HTR-8/SVneo (cell line): ENCODE measurements around the gene PLEKHA6.

Experiments
- DNase-seq: peaks from one replicate; pipeline ENCODE4 v3.0.0; 2011; ENCODE audit warnings: low spot score, mixed read lengths; ENCODE audit not compliant: insufficient read length
- FAIRE-seq: peaks from 2 replicates; lab custom pipeline; 2011; peaks lifted over from hg19 to GRCh38; lab: Jason Lieb, UNC

PLEKHA6 gene

GRCh38 chr1:204357551-204358490, 1.9 kb downstream of the PLEKHA6 start:
- FAIRE-seq (no peak), DNase-seq (no peak)

GRCh38 chr1:204356997-204357396, 2.7 kb downstream of the PLEKHA6 start:
- FAIRE-seq (no peak), DNase-seq (no peak)

GRCh38 chr1:204355913-204356312, 3.8 kb downstream of the PLEKHA6 start:
- DNase-seq: no peak
- no peak for FAIRE-seq

GRCh38 chr1:204354579-204354978, 5.2 kb downstream of the PLEKHA6 start:
- FAIRE-seq (no peak), DNase-seq (no peak)

GRCh38 chr1:204353213-204353910, 6.4 kb downstream of the PLEKHA6 start:
- FAIRE-seq: no peak
- DNase-seq: no peak

GRCh38 chr1:204350857-204351573, 8.7 kb downstream of the PLEKHA6 start:
- DNase-seq: no peak

GRCh38 chr1:204350312-204350711, 9.4 kb downstream of the PLEKHA6 start:
- no peak for FAIRE-seq
- DNase-seq: no peak

More at GRCh38 chr1:204350857-204351573, 8.7 kb downstream of the PLEKHA6 start:
- no peak for FAIRE-seq

- DNase-seq: no peak
- no peak for FAIRE-seq
These were observed 10.1 kb downstream of the PLEKHA6 start for GRCh38 chr1:204349602-204350001.

- DNase-seq: peak; percentile 67
- peak; percentile 55 for FAIRE-seq
These were observed 11.0 kb downstream of the PLEKHA6 start for GRCh38 chr1:204348722-204349121.

GRCh38 chr1:204348242-204348641, 11.5 kb downstream of the PLEKHA6 start:
- no peak for DNase-seq
- no peak for FAIRE-seq

- DNase-seq (no peak), FAIRE-seq (no peak)
These were observed 13.6 kb downstream of the PLEKHA6 start for GRCh38 chr1:204345941-204346645.

GRCh38 chr1:204345438-204345841, 14.3 kb downstream of the PLEKHA6 start:
- no peak for FAIRE-seq

GRCh38 chr1:204344665-204345355, 14.9 kb downstream of the PLEKHA6 start:
- peak; percentile 36 for DNase-seq
- FAIRE-seq: no peak

More at GRCh38 chr1:204345438-204345841, 14.3 kb downstream of the PLEKHA6 start:
- no peak for DNase-seq

GRCh38 chr1:204343802-204344201, 15.9 kb downstream of the PLEKHA6 start:
- FAIRE-seq (no peak), DNase-seq (no peak)

GRCh38 chr1:204343247-204343646, 16.5 kb downstream of the PLEKHA6 start:
- no peak for FAIRE-seq
- DNase-seq: no peak

GRCh38 chr1:204342310-204342709, 17.4 kb downstream of the PLEKHA6 start:
- FAIRE-seq (no peak), DNase-seq (no peak)

GRCh38 chr1:204341380-204341779, 18.3 kb downstream of the PLEKHA6 start:
- DNase-seq (no peak), FAIRE-seq (no peak)

- no peak for DNase-seq
- FAIRE-seq: no peak
These were observed 19.4 kb downstream of the PLEKHA6 start for GRCh38 chr1:204340081-204340889.

GRCh38 chr1:204339541-204339940, 20.2 kb downstream of the PLEKHA6 start:
- no peak for DNase-seq
- no peak for FAIRE-seq
